Measurements from ENCODE around the gene GCH1. TPM values are rescaled to one million over a fixed set of nuclear protein-coding genes. Genes with fewer than 3 reads are reported as not detected.

The GCH1 gene
- total RNA-seq, 1 donor from 2014 or later = 11.2 TPM

- no peak overlapping the region for H3K27ac Mint-ChIP-seq (ENCODE audit: unreplicated experiment)
- no peak for DNase-seq (ENCODE audit: low spot score)
- no peaks in the 10 kb centered on the region for H3K4me1 Mint-ChIP-seq (ENCODE audit: unreplicated experiment)
- H3K9me3 Mint-ChIP-seq (ENCODE audit: unreplicated experiment) = no peaks in the 10 kb centered on the region
- H3K4me3 Mint-ChIP-seq (ENCODE audit: unreplicated experiment) = no peak overlapping the region
- TF ChIP-seq, protein P1, sequence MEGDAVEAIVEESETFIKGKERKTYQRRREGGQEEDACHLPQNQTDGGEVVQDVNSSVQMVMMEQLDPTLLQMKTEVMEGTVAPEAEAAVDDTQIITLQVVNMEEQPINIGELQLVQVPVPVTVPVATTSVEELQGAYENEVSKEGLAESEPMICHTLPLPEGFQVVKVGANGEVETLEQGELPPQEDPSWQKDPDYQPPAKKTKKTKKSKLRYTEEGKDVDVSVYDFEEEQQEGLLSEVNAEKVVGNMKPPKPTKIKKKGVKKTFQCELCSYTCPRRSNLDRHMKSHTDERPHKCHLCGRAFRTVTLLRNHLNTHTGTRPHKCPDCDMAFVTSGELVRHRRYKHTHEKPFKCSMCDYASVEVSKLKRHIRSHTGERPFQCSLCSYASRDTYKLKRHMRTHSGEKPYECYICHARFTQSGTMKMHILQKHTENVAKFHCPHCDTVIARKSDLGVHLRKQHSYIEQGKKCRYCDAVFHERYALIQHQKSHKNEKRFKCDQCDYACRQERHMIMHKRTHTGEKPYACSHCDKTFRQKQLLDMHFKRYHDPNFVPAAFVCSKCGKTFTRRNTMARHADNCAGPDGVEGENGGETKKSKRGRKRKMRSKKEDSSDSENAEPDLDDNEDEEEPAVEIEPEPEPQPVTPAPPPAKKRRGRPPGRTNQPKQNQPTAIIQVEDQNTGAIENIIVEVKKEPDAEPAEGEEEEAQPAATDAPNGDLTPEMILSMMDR (IDR thresholded peaks at IDR 0.05; ENCODE audit: unreplicated experiment) = no peak
- H3K36me3 Mint-ChIP-seq (ENCODE audit: low read depth, unreplicated experiment) = peaks cover 15% of the 10 kb centered on the region
- peaks cover under 1% of the 10 kb centered on the region for H3K27me3 Mint-ChIP-seq (ENCODE audit: unreplicated experiment)
Measured at GRCh38 chr14:54844479-54844878, 58.1 kb downstream of the GCH1 start.

DNA sequence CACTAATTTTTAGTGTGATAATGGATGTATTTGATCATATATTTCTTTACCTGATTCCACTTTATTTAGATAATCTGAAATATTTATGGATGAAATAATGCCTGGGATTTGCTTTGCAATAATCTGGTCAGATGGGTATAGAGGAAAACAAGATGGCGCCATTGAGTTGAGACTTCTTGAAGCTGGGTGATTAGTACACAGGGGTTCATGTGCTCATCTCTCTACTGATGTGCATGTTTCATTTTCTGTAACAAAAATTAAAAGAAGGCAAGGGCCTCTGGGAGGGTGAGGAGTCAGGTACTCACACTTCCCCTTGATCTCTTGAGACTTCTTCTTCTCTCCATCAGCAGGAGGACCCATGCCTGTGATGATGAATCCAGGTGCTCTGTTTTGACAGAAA lies 61.8 kb downstream of the GCH1 start:
- no peak overlapping the region for H3K27ac Mint-ChIP-seq (ENCODE audit: unreplicated experiment)

DNA sequence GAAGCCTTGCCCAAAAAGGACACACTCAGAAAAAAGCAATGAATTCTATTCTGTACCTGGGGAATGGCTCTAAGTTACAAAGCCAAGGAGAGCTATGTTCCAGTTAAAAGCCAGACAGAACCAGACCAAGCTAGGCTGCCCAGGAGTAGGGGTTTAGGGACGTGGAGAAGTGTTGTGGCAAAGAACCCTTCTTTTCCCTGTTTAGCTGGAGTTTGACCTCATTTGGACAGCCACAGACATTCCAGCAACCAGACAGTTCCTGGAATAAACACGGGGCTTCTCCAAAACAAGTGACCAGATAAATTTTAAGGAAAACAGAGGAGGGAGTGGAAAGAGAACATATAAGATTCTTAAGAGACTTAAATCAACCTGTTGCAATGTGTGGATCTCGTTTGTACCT lies 62.3 kb downstream of the GCH1 start:
- Mint-ChIP-seq H3K27ac (ENCODE audit: unreplicated experiment) (no peak overlapping the region), H3K4me3 (ENCODE audit: unreplicated experiment) (no peak overlapping the region), H3K9me3 (ENCODE audit: unreplicated experiment) (no peaks in the 10 kb centered on the region)

More for the DNA sequence above, 61.8 kb downstream of the GCH1 start:
- no peak overlapping the region for H3K4me3 Mint-ChIP-seq (ENCODE audit: unreplicated experiment)
- TF ChIP-seq, protein P1 (IDR thresholded peaks at IDR 0.05; ENCODE audit: unreplicated experiment) = no peak
- peaks cover 2% of the 10 kb centered on the region for H3K27me3 Mint-ChIP-seq (ENCODE audit: unreplicated experiment)
- H3K4me1 Mint-ChIP-seq (ENCODE audit: unreplicated experiment) = no peaks in the 10 kb centered on the region
- no peaks in the 10 kb centered on the region for H3K9me3 Mint-ChIP-seq (ENCODE audit: unreplicated experiment)
- no peak for DNase-seq (ENCODE audit: low spot score)
- H3K36me3 Mint-ChIP-seq (ENCODE audit: low read depth, unreplicated experiment) = peaks cover 18% of the 10 kb centered on the region

DNA sequence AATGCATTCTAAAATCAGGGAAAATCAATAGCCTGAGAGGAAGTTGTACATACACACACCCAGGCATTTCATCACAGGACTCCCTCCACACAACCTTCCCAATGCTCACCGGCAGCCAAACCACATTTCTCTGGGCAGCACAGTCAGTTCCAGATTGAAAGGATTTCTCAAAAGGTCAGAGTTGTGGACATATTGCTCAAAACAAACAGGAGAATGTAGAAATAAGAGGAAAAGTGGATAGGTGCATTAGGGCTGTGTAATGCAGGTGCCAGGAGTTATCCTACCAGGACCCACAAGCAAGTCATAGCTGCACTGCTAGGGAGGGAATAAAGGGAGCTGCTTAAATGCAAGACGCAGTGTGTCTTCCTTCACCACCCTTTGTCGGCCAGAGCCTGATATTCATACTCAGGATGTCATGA lies 62.9 kb downstream of the GCH1 start:
- Mint-ChIP-seq H3K27me3 (ENCODE audit: unreplicated experiment) (peaks cover 2% of the 10 kb centered on the region), H3K4me3 (ENCODE audit: unreplicated experiment) (no peak overlapping the region), H3K9me3 (ENCODE audit: unreplicated experiment) (no peaks in the 10 kb centered on the region), H3K4me1 (ENCODE audit: unreplicated experiment) (no peaks in the 10 kb centered on the region), H3K27ac (ENCODE audit: unreplicated experiment) (no peak overlapping the region), H3K36me3 (ENCODE audit: low read depth, unreplicated experiment) (peaks cover 18% of the 10 kb centered on the region)
- no peak for DNase-seq (ENCODE audit: low spot score)
- TF ChIP-seq, protein P1 (IDR thresholded peaks at IDR 0.05; ENCODE audit: unreplicated experiment) = no peak

More for the DNA sequence above, 62.3 kb downstream of the GCH1 start:
- H3K4me1 Mint-ChIP-seq (ENCODE audit: unreplicated experiment) = no peaks in the 10 kb centered on the region
- peaks cover 2% of the 10 kb centered on the region for H3K27me3 Mint-ChIP-seq (ENCODE audit: unreplicated experiment)
- TF ChIP-seq, protein P1 (IDR thresholded peaks at IDR 0.05; ENCODE audit: unreplicated experiment) = no peak
- DNase-seq (ENCODE audit: low spot score) = no peak
- peaks cover 18% of the 10 kb centered on the region for H3K36me3 Mint-ChIP-seq (ENCODE audit: low read depth, unreplicated experiment)

DNA sequence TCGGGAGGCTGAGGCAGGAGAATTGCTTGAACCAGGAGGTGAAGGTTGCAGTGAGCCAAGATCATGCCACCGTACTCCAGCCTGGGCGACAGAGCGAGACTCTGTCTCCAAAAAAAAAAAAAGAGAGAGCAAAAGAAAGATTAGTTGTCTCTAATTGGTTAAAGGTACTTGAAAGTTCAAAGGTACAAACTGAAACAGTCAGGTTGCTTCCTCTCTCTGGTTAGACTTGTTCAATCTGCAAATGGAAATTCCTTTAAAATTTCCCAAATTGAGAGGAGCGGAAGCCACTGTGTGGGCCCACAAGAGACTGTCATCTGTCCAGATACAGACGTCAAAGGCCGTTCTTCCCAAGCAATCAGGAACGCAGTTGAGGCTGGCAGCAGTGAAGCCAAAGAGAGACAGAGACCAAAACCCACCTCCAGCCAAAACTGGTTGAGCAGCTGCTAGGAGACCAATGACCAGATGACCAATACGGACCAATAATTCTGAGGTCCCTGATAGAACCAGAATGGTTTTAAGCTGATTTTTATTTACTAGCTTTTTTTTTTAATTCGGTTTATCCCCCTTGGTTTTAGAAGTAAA lies 63.6 kb downstream of the GCH1 start:
- Mint-ChIP-seq H3K36me3 (ENCODE audit: low read depth, unreplicated experiment) (peaks cover 14% of the 10 kb centered on the region), H3K4me1 (ENCODE audit: unreplicated experiment) (no peaks in the 10 kb centered on the region), H3K27ac (ENCODE audit: unreplicated experiment) (no peak overlapping the region), H3K9me3 (ENCODE audit: unreplicated experiment) (no peaks in the 10 kb centered on the region), H3K27me3 (ENCODE audit: unreplicated experiment) (peaks cover 2% of the 10 kb centered on the region), H3K4me3 (ENCODE audit: unreplicated experiment) (no peak overlapping the region)
- TF ChIP-seq, protein P1 (IDR thresholded peaks at IDR 0.05; ENCODE audit: unreplicated experiment) = no peak
- no peak for DNase-seq (ENCODE audit: low spot score)

Measured in endothelial cell (in vitro differentiated cells).